Activated naive CD4-positive, alpha-beta T cell treated with Interleukin-2 at 50 U/mL for 16 hours (primary cell): Measurements from ENCODE around the gene LUM.
A peak's percentile ranks its signal among the peaks of the same experiment; 100 is the strongest.
"Not testable (repeated sequence)": the region's sequence is repeated elsewhere in the genome, so short reads cannot be mapped to it uniquely, and the experiment has no call there.

Experiments used
- DNase-seq: peaks from one replicate; pipeline ENCODE4 v3.0.0-alpha.2; 2020

LUM gene

GRCh38 chr12:91109148-91109564 is 2.1 kb downstream of the LUM start:
- DNase-seq: peak; percentile 17

DNA sequence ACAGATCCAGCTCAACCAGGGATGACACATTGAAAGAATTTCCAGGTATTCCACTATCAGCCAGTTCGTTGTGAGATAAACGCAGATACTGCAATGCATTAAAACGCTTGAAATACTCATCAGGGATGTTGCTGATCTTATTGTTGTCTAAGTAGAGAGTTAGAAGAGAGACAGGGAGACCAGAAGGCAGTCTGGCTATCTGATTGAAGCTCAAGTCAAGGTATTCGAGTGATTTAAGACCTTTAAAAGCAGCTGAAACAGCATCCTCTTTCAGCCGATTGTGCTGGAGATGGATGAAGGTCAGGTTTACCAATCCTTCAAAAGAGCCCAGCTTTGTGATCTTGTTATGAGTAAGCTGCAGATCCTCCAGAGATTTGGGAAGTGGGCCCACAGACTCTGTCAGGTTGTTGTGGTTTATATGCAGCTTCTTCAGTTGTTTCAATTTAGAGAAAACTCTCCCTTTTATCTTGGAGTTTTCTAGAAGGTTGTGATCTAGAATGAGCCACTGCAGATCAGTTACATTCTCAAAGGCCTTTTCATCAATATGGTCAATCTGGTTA is 3.0 kb downstream of the LUM start:
- no peak for DNase-seq

DNA sequence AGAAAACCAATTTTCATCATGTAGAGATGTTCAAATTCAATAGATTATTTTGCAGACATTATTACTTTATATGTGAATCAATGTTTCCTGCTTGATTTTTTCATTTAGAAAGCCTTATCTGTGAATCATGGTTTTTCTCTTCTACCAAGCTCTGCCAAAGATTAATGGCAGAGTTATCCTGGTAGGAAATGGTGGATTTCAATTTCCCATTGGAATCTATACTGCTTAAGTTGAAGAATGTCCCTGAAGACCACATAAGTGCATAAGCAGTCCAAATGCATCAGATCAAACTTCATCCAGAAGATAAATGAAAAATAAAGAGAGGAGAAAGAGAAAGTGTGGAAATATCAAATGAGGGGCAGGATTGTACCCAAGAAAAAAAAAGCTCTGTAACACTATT is 5.0 kb downstream of the LUM start:
- DNase-seq: no peak

- no peak for DNase-seq
Observed at GRCh38 chr12:91105807-91106206, 5.5 kb downstream of the LUM start.

- no peak for DNase-seq
Observed at GRCh38 chr12:91104812-91105466, 6.4 kb downstream of the LUM start.

GRCh38 chr12:91103624-91104023 is 7.7 kb downstream of the LUM start:
- no peak for DNase-seq

DNA sequence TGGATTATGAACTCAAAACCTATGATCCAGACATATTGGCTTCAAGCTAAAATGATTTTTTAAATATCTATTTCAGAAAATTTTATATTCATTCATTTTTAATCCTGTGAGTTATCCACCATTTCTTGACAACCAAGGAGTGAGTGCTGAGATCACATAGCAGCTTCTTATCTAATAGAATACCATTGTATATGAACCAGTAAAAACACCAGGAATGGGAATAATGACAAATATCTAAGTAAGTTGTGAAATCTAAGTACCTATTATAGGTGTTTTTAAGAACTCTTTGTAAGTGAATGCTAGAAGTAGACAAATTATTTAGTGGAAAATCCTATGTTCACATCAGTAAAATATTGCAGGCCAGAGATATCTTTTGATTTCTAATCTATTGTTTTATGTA is 8.2 kb downstream of the LUM start:
- no peak for DNase-seq

GRCh38 chr12:91100906-91101305 is 10.4 kb downstream of the LUM start:
- no peak for DNase-seq

- DNase-seq: no peak
Observed at GRCh38 chr12:91099836-91100235, 11.5 kb downstream of the LUM start.

GRCh38 chr12:91099341-91099740 is 12.0 kb downstream of the LUM start:
- no peak for DNase-seq

GRCh38 chr12:91098941-91099340 is 12.4 kb downstream of the LUM start:
- no peak for DNase-seq

- no peak for DNase-seq
Observed at GRCh38 chr12:91098461-91098860, 12.8 kb downstream of the LUM start.

- no peak for DNase-seq
Observed at GRCh38 chr12:91094957-91095356, 16.3 kb downstream of the LUM start.

DNA sequence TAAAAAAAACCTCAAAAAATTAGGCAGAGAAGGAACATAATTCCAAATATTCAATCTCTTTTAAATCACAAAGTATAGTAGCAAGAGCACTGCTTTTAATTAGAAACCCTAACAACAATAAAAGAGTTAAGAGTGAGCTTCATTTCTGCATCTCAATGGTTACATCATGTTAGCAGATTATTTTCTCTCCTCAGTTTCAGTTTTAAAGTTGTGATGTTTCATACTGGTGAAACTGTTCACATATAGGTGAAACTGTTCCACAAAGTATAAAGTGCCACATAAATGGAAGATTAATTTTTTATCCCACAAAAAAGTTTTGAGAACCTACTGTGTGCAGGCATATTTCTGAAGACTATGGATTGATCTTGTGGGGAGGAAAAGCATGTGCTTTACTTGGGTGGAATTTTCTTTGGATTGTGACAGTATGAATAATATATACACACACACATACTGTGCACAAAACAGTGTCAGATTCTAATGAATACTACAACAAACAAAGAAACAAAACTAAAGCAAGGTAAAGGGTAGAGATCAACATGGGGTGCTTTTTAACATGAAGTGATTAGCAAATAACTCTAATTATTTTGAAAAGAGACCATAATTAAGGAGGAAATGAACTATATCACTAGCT is 17.1 kb downstream of the LUM start:
- DNase-seq: no peak

DNA sequence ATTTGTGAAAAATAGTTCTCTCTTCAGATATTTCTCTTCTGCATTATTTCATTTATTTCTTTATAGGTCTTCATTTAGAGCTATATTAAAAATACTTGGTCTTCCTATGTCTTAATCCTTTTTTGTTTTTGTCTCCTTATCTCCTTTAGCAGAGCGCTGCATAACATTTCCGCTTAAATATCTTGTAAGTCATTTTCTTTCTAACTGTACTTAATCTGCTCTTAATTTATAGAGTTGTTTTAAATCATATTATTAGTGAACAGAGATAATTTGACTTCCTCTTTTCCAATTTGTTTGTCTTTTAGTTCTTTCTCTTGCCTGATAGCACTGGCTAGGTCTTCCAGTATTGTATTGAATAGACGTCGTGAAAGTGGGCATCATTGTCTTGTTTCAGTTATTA is 18.0 kb downstream of the LUM start:
- DNase-seq: no peak

GRCh38 chr12:91091916-91092715 is 19.2 kb downstream of the LUM start:
- no peak for DNase-seq

GRCh38 chr12:91089953-91090352 is 21.3 kb downstream of the LUM start:
- DNase-seq: not testable (repeated sequence)

DNA sequence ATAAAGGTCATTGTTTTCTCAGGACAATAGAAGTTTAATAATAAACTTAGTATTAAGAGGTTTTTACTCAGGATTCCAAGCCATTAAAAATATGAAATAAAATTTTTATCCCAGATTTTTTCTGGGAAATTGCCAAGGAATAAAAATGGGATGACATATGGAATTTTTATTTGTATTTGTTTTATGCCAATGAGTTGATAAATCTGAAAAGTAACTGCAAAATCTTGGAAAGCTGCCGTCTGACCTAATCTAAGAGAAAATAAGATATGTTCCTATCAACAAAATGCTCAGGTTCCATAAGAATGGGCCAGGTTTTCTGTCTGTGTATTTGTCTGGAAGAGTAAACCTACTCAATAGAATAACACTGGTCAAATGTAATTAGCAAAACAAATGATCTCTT is 31.3 kb downstream of the LUM start:
- no peak for DNase-seq

GRCh38 chr12:91078501-91078900 is 32.8 kb downstream of the LUM start:
- no peak for DNase-seq

DNA sequence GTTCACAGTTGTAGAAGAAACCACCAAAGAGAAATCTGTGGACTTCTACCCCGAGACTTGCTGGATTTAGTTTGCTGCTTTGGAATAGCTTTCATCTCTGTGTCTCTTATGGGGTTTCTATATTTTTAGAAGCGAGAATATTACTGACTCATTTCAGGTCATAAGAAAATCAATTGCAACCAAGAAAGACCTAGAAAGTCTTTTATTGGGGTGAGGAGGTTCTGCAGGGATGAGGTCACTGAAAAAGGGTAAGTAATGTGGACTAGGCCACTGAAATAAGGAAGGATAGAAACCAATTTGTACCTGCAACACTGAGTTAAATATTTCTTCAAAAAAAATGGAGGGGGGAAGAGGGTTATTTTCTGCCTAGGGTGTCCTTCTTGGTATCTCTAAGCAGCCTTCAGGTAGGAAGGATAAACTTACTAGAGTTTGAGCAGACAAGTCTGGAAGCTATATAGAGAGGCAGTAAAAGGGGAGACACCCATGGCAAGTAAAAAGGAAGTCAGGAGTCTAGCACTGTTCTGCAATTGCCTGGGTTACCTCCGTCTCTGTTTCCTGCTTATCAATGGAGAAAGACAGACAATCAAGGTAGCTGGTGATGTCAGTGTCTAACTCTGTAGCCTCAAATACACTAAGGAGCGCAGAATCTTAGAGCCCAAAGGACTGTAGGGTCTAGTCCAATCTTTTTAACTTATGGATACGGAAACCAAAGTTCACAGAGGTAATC is 33.9 kb downstream of the LUM start:
- DNase-seq: no peak

DNA sequence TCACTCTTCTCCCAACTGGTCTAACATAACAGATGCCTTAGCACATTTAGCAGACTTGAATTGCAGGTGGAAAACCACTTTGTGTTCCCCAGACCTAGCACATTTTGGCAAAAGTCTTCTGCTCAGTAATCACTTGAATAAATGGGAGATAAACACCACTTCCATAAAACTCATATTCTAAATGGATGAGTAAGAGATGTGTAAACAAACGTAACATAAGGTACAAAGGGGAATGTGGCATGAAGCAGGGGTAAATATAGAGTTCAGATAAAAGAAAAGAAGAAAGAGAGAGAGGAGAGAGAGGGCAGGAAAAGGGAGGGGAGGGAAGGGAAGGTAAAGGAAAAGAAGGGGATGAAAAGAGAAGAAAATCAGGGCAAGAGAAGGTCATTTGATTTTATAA is 36.4 kb downstream of the LUM start:
- DNase-seq: no peak

DNA sequence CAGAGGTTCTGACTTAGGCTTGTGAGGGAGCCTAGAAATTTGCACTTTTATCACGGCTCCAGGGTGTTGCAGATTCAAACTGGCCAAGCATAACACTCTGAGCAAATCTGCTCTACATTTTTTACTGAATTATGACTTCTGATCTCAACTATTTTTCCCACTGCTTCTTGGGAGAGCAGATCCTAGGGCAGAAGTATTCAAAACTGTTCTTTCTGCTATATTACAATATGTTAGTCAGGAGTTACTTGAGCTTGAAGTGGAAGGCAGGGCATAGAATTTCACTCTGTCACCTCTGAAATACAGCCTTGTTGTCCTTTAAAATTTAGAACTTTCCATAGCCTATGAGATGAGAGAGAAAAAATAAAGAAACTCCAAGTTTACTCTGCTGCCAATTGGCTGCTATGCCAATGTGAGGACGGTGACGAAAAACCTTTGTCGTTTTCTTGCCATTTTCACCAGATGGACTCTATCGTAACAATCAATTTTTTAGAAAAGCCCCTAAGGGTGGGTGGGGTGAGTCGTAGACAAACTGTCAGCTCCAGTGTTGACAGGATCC is 37.1 kb downstream of the LUM start:
- no peak for DNase-seq

DNA sequence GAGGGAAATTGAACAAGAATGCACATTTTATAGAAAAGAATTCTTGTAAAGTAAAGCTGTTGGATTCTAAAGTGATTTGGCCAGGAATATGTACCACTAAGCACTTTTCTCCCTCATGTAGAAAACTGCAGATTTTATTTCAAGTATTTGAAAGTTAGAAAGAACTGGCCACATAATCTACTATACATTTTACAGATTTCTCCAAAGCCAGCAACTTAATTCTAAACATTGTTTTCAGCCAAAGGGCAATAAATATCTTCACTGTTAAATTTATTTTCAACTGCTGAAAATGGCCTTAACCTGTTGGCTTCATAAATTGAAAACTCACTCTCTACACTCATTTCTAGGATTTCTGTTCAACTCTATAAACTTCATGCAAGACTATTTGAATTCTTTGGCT is 37.9 kb downstream of the LUM start:
- DNase-seq: no peak
